GM12878 (cell line): ENCODE data around the gene VMP1. TPM values are rescaled to one million over a fixed set of nuclear protein-coding genes. Genes with fewer than 3 reads are reported as not detected.

Experiments used
- ATAC-seq: fragments of 200-7000 bp; cut with Tn5 transposase; 3 replicates; pipeline ENCODE4 v1.9.1; 2020; ENCODE audit warnings: mild to moderate bottlenecking, moderate library complexity
- BruUV-seq: library from RNA; stranded (reverse); fragments of 400-500 nt; replicated peaks from 2 replicates; lab custom pipeline; 2021; lab: Mats Ljungman, UMichigan
- CTCF ChIA-PET: fragments of 300-600 bp; sonication (Branson Sonifier 250); formaldehyde crosslinking; extraction: SDS; loops from one replicate; lab custom pipeline; 2021; ENCODE audit warnings: inconsistent platforms; lab: Yijun Ruan, JAX
- POLR2A ChIA-PET: fragments of 350-600 bp; formaldehyde crosslinking; extraction: SDS; loops from one replicate; lab custom pipeline; 2021; ENCODE audit warnings: inconsistent platforms; lab: Charles Lee
- RAD21 ChIA-PET: fragments of 300-600 bp; sonication (Branson Sonifier 250); formaldehyde crosslinking; loops from one replicate; lab custom pipeline; 2023; ENCODE audit warnings: antibody characterized with exemption; ENCODE audit not compliant: unreplicated experiment; lab: Charles Lee
- SMC1A ChIA-PET: fragments of 300-600 bp; sonication (Branson Sonifier 250); formaldehyde crosslinking; loops from one replicate; lab custom pipeline; 2023; ENCODE audit not compliant: unreplicated experiment, uncharacterized antibody; lab: Charles Lee
- DNase-seq: peaks from one replicate; pipeline ENCODE4 v3.0.0-alpha.2; 2011; ENCODE audit warnings: low read depth, low spot score
- FAIRE-seq: peaks from 3 replicates; lab custom pipeline; 2011; peaks lifted over from hg19 to GRCh38; lab: Jason Lieb, UNC
- H2AFZ ChIP-seq: 2 replicates; pipeline ENCODE4 v1.6.0; 2011; ENCODE audit warnings: low read depth, low read length, control low read depth; ENCODE audit not compliant: control insufficient read depth
- H3K27ac ChIP-seq: 2 replicates; pipeline ENCODE4 v1.5.1; 2011; ENCODE audit warnings: control low read depth; ENCODE audit not compliant: control insufficient read depth, insufficient read depth
- H3K27me3 ChIP-seq, 2 experiments: replicated peaks in 1 of 2; 2 replicates each; pipeline versions ENCODE4 v1.6.0 to v1.6.1; 2011; ENCODE audit warnings: low read length in 1 of 2; ENCODE audit not compliant: control insufficient read depth in 2 of 2, insufficient read depth in 2 of 2
- H3K36me3 ChIP-seq, 2 experiments: 2 replicates each; pipeline ENCODE4 v1.5.1; 2011; ENCODE audit warnings: low read length in 1 of 2; ENCODE audit not compliant: control insufficient read depth in 2 of 2, insufficient read depth in 2 of 2
- H3K4me1 ChIP-seq: 2 replicates; pipeline ENCODE4 v1.6.1; 2011; ENCODE audit warnings: mild to moderate bottlenecking, low read length, moderate library complexity, mixed read lengths; ENCODE audit not compliant: control insufficient read depth, insufficient read depth
- H3K4me2 ChIP-seq: 2 replicates; pipeline ENCODE4 v1.6.0; 2011; ENCODE audit warnings: control low read depth; ENCODE audit not compliant: control insufficient read depth, insufficient read depth
- H3K4me3 ChIP-seq: fragments of 200-600 bp; sonication (generic); 2 replicates; pipeline ENCODE4 v1.5.1; 2016
- H3K79me2 ChIP-seq: 2 replicates; pipeline ENCODE4 v1.6.0; 2011; ENCODE audit warnings: low read length; ENCODE audit not compliant: control insufficient read depth, insufficient read depth
- H3K9ac ChIP-seq: 2 replicates; pipeline ENCODE4 v1.8.0; 2011; ENCODE audit warnings: low read length, control low read depth, mixed read lengths; ENCODE audit not compliant: control insufficient read depth, insufficient read depth
- H3K9me3 ChIP-seq: replicated peaks from 3 replicates; pipeline ENCODE4 v1.5.1; 2011; ENCODE audit warnings: mild to moderate bottlenecking, low read length; ENCODE audit not compliant: control insufficient read depth, insufficient read depth
- H4K20me1 ChIP-seq: 2 replicates; pipeline ENCODE4 v1.6.0; 2011; ENCODE audit not compliant: control insufficient read depth, insufficient read depth
- ETV6 ChIP-seq, 2 experiments: fragments of 450-650 bp in 1 of 2; IDR thresholded peaks in 1 of 2; conservative IDR thresholded peaks in 1 of 2; 2 replicates each; pipeline ENCODE4 v1.6.1; 2014; ENCODE audit warnings: antibody characterized with exemption in 1 of 2, borderline replicate concordance in 1 of 2, low read depth in 1 of 2, mild to moderate bottlenecking in 1 of 2, moderate library complexity in 1 of 2
- MAX ChIP-seq: IDR thresholded peaks from 2 replicates; pipeline ENCODE4 v1.6.1; 2012; ENCODE audit warnings: low read depth, low read length, improper control_type of control experiment
- PML ChIP-seq: IDR thresholded peaks from 2 replicates; pipeline ENCODE4 v1.6.1; 2012; ENCODE audit warnings: low read length, inconsistent platforms
- TBL1XR1 ChIP-seq: IDR thresholded peaks from 2 replicates; pipeline ENCODE4 v1.6.1; 2012; ENCODE audit warnings: low read depth, low read length, improper control_type of control experiment
- YY1 ChIP-seq: IDR thresholded peaks from 2 replicates; pipeline ENCODE4 v1.6.1; 2011; ENCODE audit warnings: low read depth, mild to moderate bottlenecking, low read length
- WGBS: methylation state at CpG from one replicate; pipeline ENCODE4 v1.1.6; 2016; ENCODE audit warnings: low lambda C conversion rate; ENCODE audit not compliant: insufficient replicate concordance, insufficient coverage; ENCODE audit errors: missing lambda C conversion rate; 5-methylcytosine and 5-hydroxymethylcytosine counted together
- in situ Hi-C: fragments of 300-500 bp; cut with MboI; formaldehyde crosslinking; loops from 9 replicates; pipeline ENCODE4 v1.14.3; 2018; ENCODE audit warnings: mixed read lengths
- intact Hi-C: fragments of 100-400 bp; cut with micrococcal nuclease; formaldehyde crosslinking; loops from one replicate; pipeline ENCODE4 v1.14.2; 2022; ENCODE audit not compliant: unreplicated experiment
- polyA plus RNA-seq, 11 experiments: library from polyadenylated mRNA; depleted of rRNA in 4 of 11; unstranded in 6 of 11; stranded (reverse) in 5 of 11; fragments of >200 nt; fragmentation: Nextera tagmentation in 4 of 11; fragmentation: Illumina TruSeq in 1 of 11; extraction: Ambion mirVana in 4 of 11; extraction: Trizol in 1 of 11; gene quantifications; 1 replicate in 1 of 11; 2 replicates in 10 of 11; pipeline versions ENCODE4 v1.2.1 to v1.2.3, GENCODE V29; 2011 to 2016; ENCODE audit warnings: inconsistent platforms in 2 of 11, missing spikeins in 2 of 11, low read depth in 1 of 11
- total RNA-seq, 4 experiments: library from RNA; depleted of rRNA in 3 of 4; stranded (reverse); fragments of >200 nt in 3 of 4; fragmentation: Illumina TruSeq in 1 of 4; extraction: Trizol in 1 of 4; gene quantifications; 2 replicates each; pipeline versions ENCODE4 v1.2.1 to v1.2.3, GENCODE V29; 2013 to 2021
- TF ChIP-seq, protein P1 (sequence below): IDR thresholded peaks from 2 replicates; pipeline ENCODE4 v1.6.1; 2012; ENCODE audit warnings: improper control_type of control experiment, low read depth, low read length; ENCODE audit not compliant: insufficient replicate concordance

VMP1 gene
- total and polyA plus RNA-seq, 10 of the 15 experiments (the other 5 are each of a cell fraction or from before 2014, with no cell fraction given) = 88.4 to 199 (median 132) TPM

DNA sequence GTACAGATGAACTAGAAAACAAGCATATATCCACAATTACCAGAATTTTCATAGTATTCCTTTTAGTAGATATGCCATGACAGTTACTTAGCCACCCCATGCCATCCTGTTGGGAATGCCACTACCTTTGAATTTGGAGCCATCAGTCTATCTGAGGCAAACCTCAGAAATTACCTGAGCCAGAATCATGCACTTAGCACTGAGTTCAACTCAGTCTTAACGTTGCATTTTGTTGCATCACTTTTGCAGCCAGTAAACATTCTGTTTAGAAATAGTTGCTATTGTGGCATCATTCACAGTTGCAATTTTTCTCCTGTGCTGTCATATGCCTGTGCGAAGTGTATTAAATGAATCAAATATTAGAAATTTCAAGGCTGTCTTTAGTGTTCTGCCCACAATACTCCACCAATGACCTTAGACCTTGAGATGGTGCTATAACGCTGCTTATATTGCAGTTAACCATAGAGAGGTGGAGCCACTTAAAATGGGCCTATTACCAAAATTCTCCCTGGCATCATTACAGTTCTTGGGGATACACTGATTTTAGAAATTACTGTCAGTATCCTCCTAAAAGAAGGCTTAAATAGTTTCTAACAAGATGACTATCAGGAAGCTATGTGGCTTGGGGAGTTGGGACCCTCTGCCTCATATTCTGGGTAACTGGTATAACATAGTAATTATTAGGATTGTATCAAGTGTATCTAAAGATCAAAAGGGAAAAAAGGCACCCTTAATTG is 11.3 kb upstream of the VMP1 start:
- Histone ChIP-seq H4K20me1 (no peaks in the 10 kb centered on the region), H3K27me3 (no peaks in the 10 kb centered on the region), H3K9me3 (no peaks in the 10 kb centered on the region), H3K4me3 (no peak overlapping the region), H3K27ac (no peak overlapping the region), H2AFZ (no peak overlapping the region), H3K4me2 (no peak overlapping the region), H3K79me2 (peaks cover 53% of the 10 kb centered on the region), H3K36me3 (peaks cover 12 to 41% of the 10 kb centered on the region in 2 experiments), H3K4me1 (peaks cover 10% of the 10 kb centered on the region), H3K9ac (no peak overlapping the region)
- FAIRE-seq (no peak), DNase-seq (no peak), ATAC-seq (peak; percentile 18)
- in situ Hi-C loops = no loop called here
- RAD21 ChIA-PET = no interaction called here
- intact Hi-C loops = no loop called here
- CTCF ChIA-PET = no interaction called here
- 64% methylated on average over 3 of the region's 3 CpGs for WGBS
- TF ChIP-seq PML (peak; percentile 27; the same call in 1 of the 2 replicates), ETV6 (conservative IDR thresholded peaks at IDR 0.05 in 1 of 2, IDR thresholded peaks at IDR 0.05 in 1 of 2; ENCODE audit: borderline replicate concordance in 1 of 2, low read depth in 1 of 2) (no peak), MAX (no peak)
- BruUV-seq = no TSS peak
- SMC1A ChIA-PET = no interaction called here
- POLR2A ChIA-PET = no interaction called here

DNA sequence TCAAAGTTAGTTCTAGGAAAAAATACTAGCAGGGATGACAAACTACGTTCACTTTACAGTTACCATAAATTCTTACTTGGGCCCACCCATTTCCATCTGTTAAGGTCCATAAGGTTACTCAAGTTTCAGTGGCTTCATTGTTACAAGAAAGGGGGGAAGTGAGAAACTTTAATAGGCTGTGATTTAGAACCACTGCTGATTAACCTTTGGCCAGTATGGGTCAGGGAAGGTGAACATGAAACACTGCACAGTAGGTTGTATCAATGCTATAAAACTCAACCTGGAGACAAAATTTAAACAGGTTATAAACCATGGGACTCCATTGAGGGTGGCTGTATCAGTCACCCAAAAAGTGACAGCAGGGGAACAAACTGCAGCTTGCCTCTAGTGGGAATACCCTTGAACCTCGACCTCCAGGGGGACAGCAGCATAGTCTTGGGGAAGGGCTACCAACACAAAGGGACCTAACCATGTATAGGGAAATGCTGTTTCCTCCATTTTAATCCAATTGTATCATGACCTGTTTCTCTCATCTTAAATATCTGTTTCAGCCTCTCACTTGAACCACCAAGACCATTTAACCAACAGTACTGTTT is 10.7 kb upstream of the VMP1 start:
- Histone ChIP-seq H3K4me1 (peaks cover 10% of the 10 kb centered on the region), H3K27me3 (no peaks in the 10 kb centered on the region), H4K20me1 (no peaks in the 10 kb centered on the region), H3K36me3 (peaks cover 12 to 38% of the 10 kb centered on the region in 2 experiments), H3K79me2 (peaks cover 57% of the 10 kb centered on the region), H3K4me2 (no peak overlapping the region), H3K9ac (no peak overlapping the region), H3K4me3 (no peak overlapping the region), H3K9me3 (no peaks in the 10 kb centered on the region), H2AFZ (no peak overlapping the region), H3K27ac (no peak overlapping the region)
- ChIA-PET RAD21 (no interaction called here), POLR2A (no interaction called here), SMC1A (no interaction called here), CTCF (no interaction called here)
- 91% methylated on average over 2 of the region's 2 CpGs for WGBS
- no TSS peak for BruUV-seq
- intact Hi-C loops = no loop called here
- FAIRE-seq = peak; percentile 69
- in situ Hi-C loops = no loop called here
- peak; percentile 13 for DNase-seq
- peak; percentile 86 for ATAC-seq
- TF ChIP-seq, protein P1, sequence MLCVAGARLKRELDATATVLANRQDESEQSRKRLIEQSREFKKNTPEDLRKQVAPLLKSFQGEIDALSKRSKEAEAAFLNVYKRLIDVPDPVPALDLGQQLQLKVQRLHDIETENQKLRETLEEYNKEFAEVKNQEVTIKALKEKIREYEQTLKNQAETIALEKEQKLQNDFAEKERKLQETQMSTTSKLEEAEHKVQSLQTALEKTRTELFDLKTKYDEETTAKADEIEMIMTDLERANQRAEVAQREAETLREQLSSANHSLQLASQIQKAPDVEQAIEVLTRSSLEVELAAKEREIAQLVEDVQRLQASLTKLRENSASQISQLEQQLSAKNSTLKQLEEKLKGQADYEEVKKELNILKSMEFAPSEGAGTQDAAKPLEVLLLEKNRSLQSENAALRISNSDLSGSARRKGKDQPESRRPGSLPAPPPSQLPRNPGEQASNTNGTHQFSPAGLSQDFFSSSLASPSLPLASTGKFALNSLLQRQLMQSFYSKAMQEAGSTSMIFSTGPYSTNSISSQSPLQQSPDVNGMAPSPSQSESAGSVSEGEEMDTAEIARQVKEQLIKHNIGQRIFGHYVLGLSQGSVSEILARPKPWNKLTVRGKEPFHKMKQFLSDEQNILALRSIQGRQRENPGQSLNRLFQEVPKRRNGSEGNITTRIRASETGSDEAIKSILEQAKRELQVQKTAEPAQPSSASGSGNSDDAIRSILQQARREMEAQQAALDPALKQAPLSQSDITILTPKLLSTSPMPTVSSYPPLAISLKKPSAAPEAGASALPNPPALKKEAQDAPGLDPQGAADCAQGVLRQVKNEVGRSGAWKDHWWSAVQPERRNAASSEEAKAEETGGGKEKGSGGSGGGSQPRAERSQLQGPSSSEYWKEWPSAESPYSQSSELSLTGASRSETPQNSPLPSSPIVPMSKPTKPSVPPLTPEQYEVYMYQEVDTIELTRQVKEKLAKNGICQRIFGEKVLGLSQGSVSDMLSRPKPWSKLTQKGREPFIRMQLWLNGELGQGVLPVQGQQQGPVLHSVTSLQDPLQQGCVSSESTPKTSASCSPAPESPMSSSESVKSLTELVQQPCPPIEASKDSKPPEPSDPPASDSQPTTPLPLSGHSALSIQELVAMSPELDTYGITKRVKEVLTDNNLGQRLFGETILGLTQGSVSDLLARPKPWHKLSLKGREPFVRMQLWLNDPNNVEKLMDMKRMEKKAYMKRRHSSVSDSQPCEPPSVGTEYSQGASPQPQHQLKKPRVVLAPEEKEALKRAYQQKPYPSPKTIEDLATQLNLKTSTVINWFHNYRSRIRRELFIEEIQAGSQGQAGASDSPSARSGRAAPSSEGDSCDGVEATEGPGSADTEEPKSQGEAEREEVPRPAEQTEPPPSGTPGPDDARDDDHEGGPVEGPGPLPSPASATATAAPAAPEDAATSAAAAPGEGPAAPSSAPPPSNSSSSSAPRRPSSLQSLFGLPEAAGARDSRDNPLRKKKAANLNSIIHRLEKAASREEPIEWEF = no peak
- TF ChIP-seq TBL1XR1 (no peak), YY1 (no peak)
